ENCODE data around the gene KIF6.

GRCh38 chr6:39614393-39614950 lies 110.7 kb downstream of the KIF6 start:
- TF ChIP-seq CTCF (IDR thresholded peaks at IDR 0.05; ENCODE audit: borderline replicate concordance, extremely low read depth, low read length, poor library complexity, severe bottlenecking) (no peak), EZH2 (IDR thresholded peaks at IDR 0.05; ENCODE audit: borderline replicate concordance, low read depth, low read length, severe bottlenecking) (no peak)
